Fibroblast of lung (primary cell): ENCODE measurements around the gene CBL.

Experiments
- CTCF ChIP-seq, 2 donors: IDR thresholded peaks in 1 of 2; conservative IDR thresholded peaks in 1 of 2; 1 replicate in 1 of 2; 2 replicates in 1 of 2; pipeline ENCODE4 v1.5.1; 2011 to 2012; ENCODE audit warnings: low read length in 2 of 2, control low read depth in 1 of 2, inconsistent platforms in 1 of 2, low read depth in 1 of 2, mild to moderate bottlenecking in 1 of 2
- EZH2 ChIP-seq: IDR thresholded peaks from 2 replicates; pipeline ENCODE4 v1.5.1; 2012; ENCODE audit warnings: low read length, control low read depth, mild to moderate bottlenecking; ENCODE audit errors: missing control alignments

DNA sequence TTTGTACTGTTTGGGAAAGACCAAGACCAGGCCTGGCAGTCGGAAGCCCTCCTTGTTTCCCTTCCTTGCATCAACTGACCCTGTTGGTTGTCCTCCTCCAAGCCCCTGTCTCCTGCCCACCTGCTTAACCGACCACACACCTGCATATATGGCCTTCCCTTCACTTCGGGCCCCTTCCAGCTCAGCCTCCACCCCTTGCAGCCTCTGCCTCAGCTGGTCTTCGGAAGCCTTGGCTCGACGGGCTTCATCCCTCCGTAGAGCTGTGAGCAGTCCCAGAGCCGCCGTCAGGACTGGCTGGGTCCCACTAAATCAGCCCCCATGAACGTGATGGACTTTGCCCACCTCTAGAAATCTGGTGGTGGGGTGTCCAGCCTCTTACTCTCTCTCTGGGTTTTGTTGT, 12.5 kb upstream of the CBL start:
- TF ChIP-seq CTCF (conservative IDR thresholded peaks at IDR 0.05 in 1 of 2, IDR thresholded peaks at IDR 0.05 in 1 of 2; ENCODE audit: low read depth in 1 of 2, low read length in 2 of 2) (no peak), EZH2 (no peak)
